NCI-H1105 (cell line): ENCODE results near the gene LAPTM4A.
"Not testable (repeated sequence)": the region's sequence is repeated elsewhere in the genome, so short reads cannot be mapped to it uniquely, and the experiment has no call there.

ENCODE experiments used
- DNase-seq: peaks from one replicate; lab custom pipeline; 2025; lab: John Stamatoyannopoulos, UW

LAPTM4A gene

GRCh38 chr2:20051532-20052228 is at the start of gene LAPTM4A:
Gene LAPTM4A, minus strand, starts transcription at chr2:20051628. Its CDS starts 108 bp downstream, at chr2:20051520.
- DNase-seq, result peak; percentile 98

- DNase-seq, result no peak
Measured at GRCh38 chr2:20100711-20101110, 49.3 kb upstream of the LAPTM4A start.

GRCh38 chr2:20099780-20100179 is 48.4 kb upstream of the LAPTM4A start:
- DNase-seq, result no peak

GRCh38 chr2:20097889-20098714 is 46.7 kb upstream of the LAPTM4A start:
- peak; percentile 76 for DNase-seq

- DNase-seq, result no peak
Measured at GRCh38 chr2:20095469-20095868, 44.0 kb upstream of the LAPTM4A start.

GRCh38 chr2:20094955-20095354 is 43.5 kb upstream of the LAPTM4A start:
- no peak for DNase-seq

- DNase-seq, result no peak
Measured at GRCh38 chr2:20094142-20094755, 42.8 kb upstream of the LAPTM4A start.

GRCh38 chr2:20093263-20094141 is 42.1 kb upstream of the LAPTM4A start:
- no peak for DNase-seq

GRCh38 chr2:20092901-20093235 is 41.4 kb upstream of the LAPTM4A start:
- no peak for DNase-seq

- no peak for DNase-seq
Measured at GRCh38 chr2:20092226-20092900, 40.9 kb upstream of the LAPTM4A start.

GRCh38 chr2:20091305-20091991 is 40.0 kb upstream of the LAPTM4A start:
- DNase-seq, result no peak

- no peak for DNase-seq
Measured at GRCh38 chr2:20089715-20090464, 38.5 kb upstream of the LAPTM4A start.

GRCh38 chr2:20085909-20086308 is 34.5 kb upstream of the LAPTM4A start:
- DNase-seq, result not testable (repeated sequence)

GRCh38 chr2:20082812-20083211 is 31.4 kb upstream of the LAPTM4A start:
- DNase-seq, result not testable (repeated sequence)

GRCh38 chr2:20081841-20082240 is 30.4 kb upstream of the LAPTM4A start:
- DNase-seq, result no peak

- DNase-seq, result no peak
Measured at GRCh38 chr2:20080839-20081415, 29.5 kb upstream of the LAPTM4A start.

GRCh38 chr2:20080428-20080827 is 29.0 kb upstream of the LAPTM4A start:
- DNase-seq, result no peak

GRCh38 chr2:20079546-20080115 is 28.2 kb upstream of the LAPTM4A start:
- no peak for DNase-seq

GRCh38 chr2:20077411-20077940 is 26.0 kb upstream of the LAPTM4A start:
- no peak for DNase-seq
